ENCODE results near the gene LAMP1.
A peak's percentile ranks its signal among the peaks of the same experiment; 100 is the strongest.

Gene LAMP1

GRCh38 chr13:113322890-113323651 lies 26.0 kb downstream of the LAMP1 start:
- H3K27ac ChIP-seq = no peak overlapping the region
- TF ChIP-seq CTCF (conservative IDR thresholded peaks at IDR 0.05) = no peak
- TF ChIP-seq ZFX (IDR thresholded peaks at IDR 0.05) = no peak

GRCh38 chr13:113323869-113324268 lies 26.8 kb downstream of the LAMP1 start:
- TF ChIP-seq CTCF (conservative IDR thresholded peaks at IDR 0.05) = no peak
- no peak for TF ChIP-seq ZFX (IDR thresholded peaks at IDR 0.05)
- H3K27ac ChIP-seq = no peak overlapping the region

- no peak for TF ChIP-seq ZFX (IDR thresholded peaks at IDR 0.05)
- TF ChIP-seq CTCF (conservative IDR thresholded peaks at IDR 0.05) = no peak
- H3K27ac ChIP-seq = no peak overlapping the region
Measured at GRCh38 chr13:113324398-113324797, 27.4 kb downstream of the LAMP1 start.

- H3K27ac ChIP-seq = 0 out of 2 replicates have a peak overlapping the region, but pooled peaks have one; percentile 4
- TF ChIP-seq ZFX (IDR thresholded peaks at IDR 0.05) (no peak), CTCF (conservative IDR thresholded peaks at IDR 0.05) (no peak)
Measured at GRCh38 chr13:113325779-113326178, 28.7 kb downstream of the LAMP1 start.

GRCh38 chr13:113327391-113327765 lies 30.3 kb downstream of the LAMP1 start:
- no peak overlapping the region for H3K27ac ChIP-seq
- no peak for TF ChIP-seq CTCF (conservative IDR thresholded peaks at IDR 0.05)
- TF ChIP-seq ZFX (IDR thresholded peaks at IDR 0.05) = no peak

GRCh38 chr13:113327766-113328471 lies 30.9 kb downstream of the LAMP1 start:
- no peak overlapping the region for H3K27ac ChIP-seq
- TF ChIP-seq ZFX (IDR thresholded peaks at IDR 0.05) = no peak

- no peak overlapping the region for H3K27ac ChIP-seq
- no peak for TF ChIP-seq CTCF (conservative IDR thresholded peaks at IDR 0.05)
- TF ChIP-seq ZFX (IDR thresholded peaks at IDR 0.05) = no peak
Measured at GRCh38 chr13:113328851-113329250, 31.8 kb downstream of the LAMP1 start.

All from C4-2B (cell line).